NCI-H446 treated with DMSO at 0.1 percent for 48 hours (cell line): Measurements from ENCODE around the gene SSB.
A peak's percentile ranks its signal among the peaks of the same experiment; 100 is the strongest.
"Not testable (repeated sequence)": the region's sequence is repeated elsewhere in the genome, so short reads cannot be mapped to it uniquely, and the experiment has no call there.

Source experiments
- DNase-seq: peaks from one replicate; lab custom pipeline; 2025; lab: John Stamatoyannopoulos, UW

SSB gene

GRCh38 chr2:169828141-169828811 is 29.6 kb downstream of the SSB start:
- peak; percentile 8 for DNase-seq

- no peak for DNase-seq
Observed at GRCh38 chr2:169834401-169834800, 35.7 kb downstream of the SSB start.

- DNase-seq: no peak
Observed at GRCh38 chr2:169838743-169839489, 40.2 kb downstream of the SSB start.

- no peak for DNase-seq
Observed at GRCh38 chr2:169839954-169840746, 41.5 kb downstream of the SSB start.

- no peak for DNase-seq
Observed at GRCh38 chr2:169840747-169841142, 42.1 kb downstream of the SSB start.

GRCh38 chr2:169841625-169842024 is 43.0 kb downstream of the SSB start:
- DNase-seq: not testable (repeated sequence)

- DNase-seq: no peak
Observed at GRCh38 chr2:169845016-169845415, 46.3 kb downstream of the SSB start.

GRCh38 chr2:169848959-169849693 is 50.5 kb downstream of the SSB start:
- not testable (repeated sequence) for DNase-seq

- no peak for DNase-seq
Observed at GRCh38 chr2:169849710-169850109, 51.0 kb downstream of the SSB start.

GRCh38 chr2:169853041-169853668 is 54.5 kb downstream of the SSB start:
- no peak for DNase-seq

- DNase-seq: not testable (repeated sequence)
Observed at GRCh38 chr2:169855281-169856258, 56.9 kb downstream of the SSB start.

- DNase-seq: no peak
Observed at GRCh38 chr2:169859423-169859822, 60.8 kb downstream of the SSB start.

- DNase-seq: no peak
Observed at GRCh38 chr2:169860149-169860548, 61.5 kb downstream of the SSB start.
